H1 (cell line): ENCODE data around the gene KRTAP5-1. TPM values are rescaled to one million over a fixed set of nuclear protein-coding genes. Genes with fewer than 3 reads are reported as not detected.
"Not testable (repeated sequence)": the region's sequence is repeated elsewhere in the genome, so short reads cannot be mapped to it uniquely, and the experiment has no call there.

Experiments
- CTCF ChIA-PET: fragments of 300-600 bp; sonication (Branson Sonifier 250); formaldehyde crosslinking; loops from one replicate; lab custom pipeline; 2021; ENCODE audit not compliant: partially characterized antibody; lab: Charles Lee
- POLR2A ChIA-PET: fragments of 300-600 bp; sonication (Branson Sonifier 250); formaldehyde crosslinking; loops from one replicate; lab custom pipeline; 2021; ENCODE audit warnings: inconsistent platforms; ENCODE audit not compliant: partially characterized antibody; lab: Charles Lee
- DNase-seq, 2 experiments: peaks; one replicate each; pipeline versions ENCODE4 v3.0.0 to v3.0.0-alpha.2; 2010 to 2022; ENCODE audit warnings: low spot score in 2 of 2, low read depth in 1 of 2, mixed read lengths in 1 of 2
- FAIRE-seq: peaks from 2 replicates; lab custom pipeline; 2011; peaks lifted over from hg19 to GRCh38; lab: Jason Lieb, UNC
- H2AFZ ChIP-seq: 2 replicates; pipeline ENCODE4 v1.8.1; 2012; ENCODE audit warnings: low read length, inconsistent platforms
- H2AK5ac ChIP-seq: 2 replicates; pipeline ENCODE4 v1.6.1; 2013; ENCODE audit warnings: low read depth, low read length
- H2BK120ac ChIP-seq: replicated peaks from 2 replicates; pipeline ENCODE3; 2013; ENCODE audit warnings: low read depth, low read length, inconsistent platforms
- H2BK12ac ChIP-seq: 2 replicates; pipeline ENCODE4 v1.6.1; 2013; ENCODE audit warnings: low read depth, low read length
- H2BK15ac ChIP-seq: 2 replicates; pipeline ENCODE4 v1.6.1; 2013; ENCODE audit warnings: low read length
- H2BK20ac ChIP-seq: 2 replicates; pipeline ENCODE4 v1.6.1; 2013; ENCODE audit warnings: low read length
- H2BK5ac ChIP-seq: 2 replicates; pipeline ENCODE4 v1.6.1; 2013; ENCODE audit warnings: low read depth, low read length
- H3K14ac ChIP-seq: 2 replicates; pipeline ENCODE4 v1.6.1; 2013; ENCODE audit warnings: inconsistent platforms; ENCODE audit not compliant: insufficient read length
- H3K18ac ChIP-seq: 2 replicates; pipeline ENCODE4 v1.6.1; 2013; ENCODE audit warnings: low read length; ENCODE audit errors: extremely low read depth
- H3K23ac ChIP-seq: 2 replicates; pipeline ENCODE4 v1.6.1; 2013; ENCODE audit warnings: inconsistent platforms; ENCODE audit not compliant: insufficient read length
- H3K23me2 ChIP-seq: 2 replicates; pipeline ENCODE4 v1.6.1; 2013; ENCODE audit warnings: low read depth, low read length
- H3K27ac ChIP-seq: 2 replicates; pipeline ENCODE4 v1.6.1; 2011; ENCODE audit warnings: low read depth, low read length, inconsistent platforms
- H3K27me3 ChIP-seq, 4 experiments: replicated peaks in 1 of 4; 1 replicate in 1 of 4; 2 replicates in 3 of 4; pipeline versions ENCODE4 v1.6.1 to v1.8.1; 2011 to 2013; ENCODE audit warnings: low read length in 3 of 4, mild to moderate bottlenecking in 3 of 4, inconsistent platforms in 2 of 4, mixed read lengths in 2 of 4, moderate library complexity in 1 of 4; ENCODE audit not compliant: control insufficient read depth in 3 of 4, insufficient read depth in 3 of 4; ENCODE audit errors: extremely low read depth in 1 of 4
- H3K36me3 ChIP-seq, 4 experiments: 2 replicates each; pipeline versions ENCODE4 v1.6.1 to v1.8.1; 2011 to 2013; ENCODE audit warnings: mild to moderate bottlenecking in 4 of 4, low read length in 3 of 4, moderate library complexity in 2 of 4, control low read depth in 1 of 4, inconsistent platforms in 1 of 4; ENCODE audit not compliant: insufficient read depth in 4 of 4, control insufficient read depth in 2 of 4
- H3K4ac ChIP-seq: replicated peaks from 2 replicates; pipeline ENCODE3; 2013; ENCODE audit warnings: low read length, low read depth, mixed read lengths, inconsistent platforms; ENCODE audit not compliant: insufficient read length
- H3K4me1 ChIP-seq, 4 experiments: replicated peaks in 1 of 4; 1 replicate in 1 of 4; 2 replicates in 3 of 4; pipeline versions ENCODE4 v1.6.1 to v1.8.1; 2011 to 2013; ENCODE audit warnings: low read length in 3 of 4, inconsistent platforms in 2 of 4, mixed read lengths in 1 of 4; ENCODE audit not compliant: insufficient read depth in 4 of 4, control insufficient read depth in 3 of 4
- H3K4me2 ChIP-seq, 2 experiments: 2 replicates each; pipeline versions ENCODE4 v1.6.1 to v1.8.1; 2011 to 2013; ENCODE audit warnings: low read depth in 2 of 2, low read length in 2 of 2, control low read depth in 1 of 2, inconsistent platforms in 1 of 2, mild to moderate bottlenecking in 1 of 2; ENCODE audit not compliant: insufficient read depth in 1 of 2
- H3K4me3 ChIP-seq, 4 experiments: fragments of 200-600, 300-600 bp in 1 of 4; sonication (generic), shearing (Covaris generic), sonication (Bioruptor Twin) in 1 of 4; 2 replicates each; pipeline versions ENCODE4 v1.5.1 to v1.8.1; 2011 to 2016; ENCODE audit warnings: low read length in 4 of 4, low read depth in 3 of 4, control low read depth in 2 of 4, inconsistent platforms in 2 of 4, mild to moderate bottlenecking in 2 of 4, mixed read lengths in 1 of 4, moderate library complexity in 1 of 4; ENCODE audit not compliant: insufficient read depth in 2 of 4; ENCODE audit errors: extremely low read depth in 1 of 4
- H3K56ac ChIP-seq: replicated peaks from 2 replicates; pipeline ENCODE3; 2013; ENCODE audit warnings: low read depth, mild to moderate bottlenecking, mixed read lengths, low read length, inconsistent platforms; ENCODE audit not compliant: insufficient read length
- H3K79me1 ChIP-seq: 2 replicates; pipeline ENCODE4 v1.6.1; 2013; ENCODE audit warnings: low read depth, low read length, control low read depth
- H3K79me2 ChIP-seq, 2 experiments: 2 replicates each; pipeline versions ENCODE4 v1.6.1 to v1.8.1; 2012 to 2013; ENCODE audit warnings: low read length in 2 of 2, mild to moderate bottlenecking in 2 of 2, inconsistent platforms in 1 of 2; ENCODE audit not compliant: insufficient read depth in 2 of 2, control insufficient read depth in 1 of 2
- H3K9ac ChIP-seq, 4 experiments: replicated peaks in 1 of 4; 1 replicate in 1 of 4; 2 replicates in 3 of 4; pipeline versions ENCODE4 v1.6.1 to v1.8.1; 2011 to 2013; ENCODE audit warnings: low read depth in 3 of 4, low read length in 3 of 4, control low read depth in 2 of 4, mild to moderate bottlenecking in 2 of 4, moderate library complexity in 2 of 4, inconsistent platforms in 1 of 4; ENCODE audit errors: extremely low read depth in 1 of 4
- H3K9me3 ChIP-seq, 2 experiments: 2 replicates each; pipeline versions ENCODE4 v1.6.1 to v1.8.1; 2012 to 2013; ENCODE audit warnings: mild to moderate bottlenecking in 2 of 2, moderate library complexity in 2 of 2, control low read depth in 1 of 2, inconsistent platforms in 1 of 2, low read depth in 1 of 2, low read length in 1 of 2, mixed read lengths in 1 of 2; ENCODE audit not compliant: insufficient read depth in 2 of 2
- H4K20me1 ChIP-seq, 2 experiments: replicated peaks in 1 of 2; 2 replicates each; pipeline versions ENCODE3 to v1.8.1; 2011 to 2013; ENCODE audit warnings: inconsistent platforms in 2 of 2, low read length in 2 of 2, mild to moderate bottlenecking in 1 of 2; ENCODE audit not compliant: insufficient read depth in 2 of 2, control insufficient read depth in 1 of 2
- H4K5ac ChIP-seq: 2 replicates; pipeline ENCODE4 v1.6.1; 2013; ENCODE audit warnings: low read length, low read depth, mixed read lengths, inconsistent platforms; ENCODE audit not compliant: insufficient read length
- H4K8ac ChIP-seq: 2 replicates; pipeline ENCODE4 v1.8.0; 2013; ENCODE audit warnings: mild to moderate bottlenecking, moderate library complexity, low read length, inconsistent platforms; ENCODE audit not compliant: insufficient read depth; ENCODE audit errors: extremely low read depth
- H4K91ac ChIP-seq: replicated peaks from 2 replicates; pipeline ENCODE3; 2013; ENCODE audit warnings: low read length, mixed read lengths, inconsistent platforms; ENCODE audit not compliant: insufficient read length
- WGBS, 2 experiments: shearing (Covaris generic) in 1 of 2; methylation state at CpG; one replicate each; pipeline versions ENCODE4 v1.1.6 to v1.1.7; 2013 to 2015; ENCODE audit warnings: low lambda C conversion rate in 2 of 2, mixed read lengths in 2 of 2, inconsistent platforms in 1 of 2, low coverage in 1 of 2, missing lambda C conversion rate in 1 of 2; ENCODE audit not compliant: insufficient replicate concordance in 2 of 2, insufficient coverage in 1 of 2, insufficient read length in 1 of 2; ENCODE audit errors: extremely low coverage in 1 of 2, missing lambda C conversion rate in 1 of 2; 5-methylcytosine and 5-hydroxymethylcytosine counted together
- polyA plus RNA-seq, 7 experiments: library from polyadenylated mRNA; depleted of rRNA in 3 of 7; stranded (reverse) in 5 of 7; unstranded in 2 of 7; fragments of >200 nt in 5 of 7; fragments of 200-250 nt in 2 of 7; gene quantifications; 1 replicate in 5 of 7; 2 replicates in 1 of 7; 4 replicates in 1 of 7; pipeline versions ENCODE4 v1.2.1 to v1.2.3, GENCODE V29; 2011 to 2013; ENCODE audit warnings: missing spikeins in 2 of 7, mixed read lengths in 2 of 7
- total RNA-seq: library from RNA; stranded (reverse); fragmentation: NEBNext Ultra II Directional; extraction: Animal tissue kit (Norgen Biotek cat#: 25700); gene quantifications from 2 replicates; pipeline ENCODE4 v1.2.1, GENCODE V29; 2021

The KRTAP5-1 gene
- total and polyA plus RNA-seq, 2 of the 8 experiments (the other 6 are each of a cell fraction or from before 2014, with no cell fraction given) = not detected

DNA sequence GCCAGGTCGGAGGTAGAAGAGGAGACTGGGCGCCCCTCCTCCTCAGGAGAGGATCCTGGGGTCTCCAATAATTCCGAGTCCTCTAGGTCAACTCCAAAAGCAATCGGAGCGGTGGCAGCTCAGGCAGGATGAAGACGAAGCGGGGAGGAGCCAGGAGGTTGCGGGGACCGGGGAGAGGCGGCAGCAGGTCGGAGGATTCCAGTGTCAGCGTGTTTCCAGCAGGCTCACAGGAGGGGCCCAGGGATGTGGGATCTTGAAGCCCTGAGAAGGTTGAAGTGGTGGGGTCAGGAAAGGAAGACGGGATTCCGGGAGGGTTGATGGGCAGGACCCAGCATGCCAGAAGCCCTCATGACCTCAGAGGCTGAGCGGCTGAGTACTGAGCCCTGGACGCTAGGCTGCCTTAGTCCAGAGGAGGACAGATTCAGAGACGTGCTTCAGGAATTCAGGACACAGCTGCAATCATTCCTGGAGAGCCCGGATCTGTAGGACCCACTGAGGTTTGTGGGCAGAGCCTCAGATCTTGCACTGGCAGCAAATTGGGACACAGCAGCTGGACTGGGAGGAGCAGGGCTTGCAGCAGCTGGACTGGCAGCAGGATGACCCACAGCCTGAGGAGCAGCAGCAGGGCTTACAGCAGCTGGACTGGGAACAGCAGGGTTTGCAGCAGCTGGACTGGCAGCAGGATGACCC lies 22.2 kb upstream of the KRTAP5-1 start:
- H3K4me3 ChIP-seq, POLR2A ChIA-PET, H3K79me2 ChIP-seq, H3K56ac ChIP-seq, H2BK15ac ChIP-seq, H3K4me1 ChIP-seq, H3K9me3 ChIP-seq, H3K36me3 ChIP-seq, H3K27ac ChIP-seq, H4K5ac ChIP-seq, H3K27me3 ChIP-seq, H3K79me1 ChIP-seq, H2BK20ac ChIP-seq, H3K14ac ChIP-seq, H3K23ac ChIP-seq, H2BK12ac ChIP-seq, H2BK5ac ChIP-seq, H3K23me2 ChIP-seq, H2AK5ac ChIP-seq, H3K9ac ChIP-seq, H3K18ac ChIP-seq, H4K20me1 ChIP-seq, DNase-seq, H2BK120ac ChIP-seq, H4K8ac ChIP-seq, FAIRE-seq, H3K4ac ChIP-seq, H4K91ac ChIP-seq: not testable (repeated sequence)
- WGBS, 2 experiments = 75% methylated on average over 16 of the region's 18 CpGs; no CpG with 5 or more reads in 1 of the 2 experiments
- CTCF ChIA-PET = interaction anchor here (0.8 to 1.9 kb wide), 2 partner anchors 12 to 33 kb away, joined by 4 to 8 read pairs; no protein-coding TSS in a partner anchor
- H2AFZ ChIP-seq = peak overlapping the region; percentile 40; the same call in 1 of the 2 replicates
- 0 out of 4 replicates have a peak overlapping the region, but pooled peaks of 1 of the 2 experiments have one; percentile 21 for H3K4me2 ChIP-seq
